Activated gamma-delta T cell (primary cell): ENCODE results near the gene KLK6.
"Not testable (repeated sequence)": the region's sequence is repeated elsewhere in the genome, so short reads cannot be mapped to it uniquely, and the experiment has no call there.

Experiments
- DNase-seq: peaks from one replicate; lab custom pipeline; 2025; lab: John Stamatoyannopoulos, UW

KLK6 gene

GRCh38 chr19:50992666-50993035 is 23.3 kb upstream of the KLK6 start:
- DNase-seq, result no peak

DNA sequence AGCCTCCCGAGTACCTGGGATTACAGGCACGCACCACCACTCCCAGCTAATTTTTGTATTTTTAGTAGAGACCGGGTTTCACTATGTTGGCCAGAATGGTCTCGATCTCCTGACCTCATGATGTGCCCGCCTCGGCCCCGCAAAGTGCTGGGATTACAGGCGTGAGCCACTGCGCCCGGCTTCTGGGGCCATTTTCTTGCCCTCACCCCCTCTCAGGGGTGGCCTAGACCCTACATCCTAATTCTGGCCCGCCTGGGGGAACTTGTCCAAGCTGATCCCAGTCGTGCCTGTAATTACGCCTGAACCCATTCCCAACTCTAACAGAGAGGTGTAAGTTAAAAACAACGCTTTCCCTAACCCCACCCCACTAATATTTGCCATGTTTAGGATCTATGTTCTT is 15.0 kb upstream of the KLK6 start:
- not testable (repeated sequence) for DNase-seq

DNA sequence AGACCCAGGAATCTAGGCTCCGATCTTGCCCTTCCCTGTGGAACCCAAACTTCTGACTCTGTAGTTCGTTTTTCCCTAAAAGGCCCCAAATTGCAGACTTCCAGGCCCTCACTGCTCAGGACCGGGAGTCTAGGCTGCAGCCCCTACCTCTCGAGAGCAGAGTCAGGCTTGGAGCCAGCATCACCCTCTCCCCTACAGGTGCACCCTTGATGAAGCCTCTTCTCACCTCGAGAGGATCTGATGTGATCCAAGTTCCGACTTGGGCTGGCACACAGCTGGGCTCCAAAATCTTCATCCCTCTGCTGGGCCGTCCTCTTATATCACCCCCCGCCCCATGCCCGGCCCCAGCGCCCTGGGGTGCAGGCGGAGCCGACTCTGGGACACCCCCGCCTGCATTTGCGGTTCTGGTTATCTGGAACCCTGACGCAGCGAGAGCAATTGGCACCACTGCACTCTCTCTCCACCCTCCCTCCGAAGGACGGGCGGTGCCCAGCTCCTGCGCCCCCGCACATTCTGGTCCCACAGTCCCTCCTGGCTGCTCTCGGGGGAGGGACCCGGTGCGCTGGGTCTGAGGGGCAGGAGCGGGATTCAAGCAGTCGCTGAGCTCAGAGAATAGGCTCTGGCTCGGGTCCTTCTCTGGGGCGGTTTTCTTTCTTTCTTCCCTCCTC is 14.4 kb upstream of the KLK6 start, which contains the start of gene KLK7:
Gene KLK7 (minus strand): TSS at position 293 of the 668 bp plus-strand sequence. CDS start 1,518 bp downstream, outside the sequence.
- DNase-seq, result no peak

- DNase-seq, result no peak
These were observed 12.8 kb upstream of the KLK6 start for GRCh38 chr19:50982186-50982585.

DNA sequence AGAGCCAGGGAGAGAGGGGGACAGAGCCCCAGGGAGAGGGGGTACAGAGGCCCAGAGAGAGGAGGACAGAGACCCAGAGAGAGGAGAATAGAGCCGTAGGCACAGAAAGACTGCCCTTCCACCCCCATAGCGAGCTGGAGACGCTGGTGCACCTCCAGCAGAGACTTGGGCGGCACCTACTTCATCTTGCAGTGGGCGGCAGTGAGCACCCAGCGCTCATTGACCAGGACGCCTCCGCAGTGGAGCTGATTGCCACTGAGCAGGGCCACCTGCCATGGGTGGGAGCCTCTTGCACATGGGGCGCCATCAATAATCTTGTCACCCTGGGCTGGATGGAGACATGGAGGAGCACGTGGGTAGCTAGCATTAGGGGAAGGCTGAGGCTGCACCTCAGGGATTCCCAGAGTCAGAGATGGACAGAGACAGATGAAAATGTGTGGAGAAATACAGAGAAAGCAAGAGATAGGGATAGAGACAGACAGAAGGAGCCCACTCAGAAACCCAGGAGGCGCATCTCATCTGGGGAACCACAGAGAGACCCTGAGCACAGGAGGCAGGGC is 12.3 kb upstream of the KLK6 start:
- no peak for DNase-seq

DNA sequence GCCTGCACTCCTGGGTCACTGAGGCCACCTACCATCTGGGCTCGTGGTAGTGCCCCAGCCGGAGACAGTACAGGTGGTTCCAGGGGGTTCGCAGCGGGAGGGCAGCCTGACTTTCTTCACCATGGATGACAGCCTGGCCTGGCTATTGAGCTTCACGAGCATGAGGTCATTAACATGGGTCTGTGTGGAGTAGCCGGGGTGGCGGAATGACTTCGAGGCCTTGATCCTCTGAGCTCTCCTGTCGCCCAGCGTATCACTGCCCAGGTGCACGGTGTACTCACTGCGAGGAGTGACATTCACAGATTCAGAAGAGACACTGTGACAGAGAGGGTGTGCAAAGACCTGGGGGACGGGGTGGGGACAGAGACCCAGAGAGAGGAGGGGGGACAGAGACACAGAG is 10.8 kb upstream of the KLK6 start:
- DNase-seq, result no peak

DNA sequence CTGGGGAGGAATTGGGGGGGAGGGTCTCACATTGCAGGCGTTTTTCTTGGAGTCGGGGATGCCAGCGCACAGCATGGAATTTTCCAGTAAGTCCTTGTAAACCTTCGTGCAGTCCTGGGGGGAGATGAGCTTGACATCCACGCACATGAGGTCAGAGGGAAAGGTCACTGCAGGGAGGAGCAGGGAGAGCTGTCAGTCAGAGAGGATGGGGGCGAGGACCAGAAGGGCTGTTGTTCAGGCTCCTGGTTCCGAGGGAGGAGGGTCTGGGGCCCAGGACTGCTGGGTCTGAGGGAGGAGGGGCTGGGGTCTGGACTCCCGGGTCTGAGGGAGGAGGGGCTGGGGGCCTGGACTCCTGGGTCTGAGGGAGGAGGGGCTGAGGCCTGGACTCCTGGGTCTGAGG is 10.4 kb upstream of the KLK6 start:
- no peak for DNase-seq

- no peak for DNase-seq
These were observed 9.5 kb upstream of the KLK6 start for GRCh38 chr19:50978772-50979390.

DNA sequence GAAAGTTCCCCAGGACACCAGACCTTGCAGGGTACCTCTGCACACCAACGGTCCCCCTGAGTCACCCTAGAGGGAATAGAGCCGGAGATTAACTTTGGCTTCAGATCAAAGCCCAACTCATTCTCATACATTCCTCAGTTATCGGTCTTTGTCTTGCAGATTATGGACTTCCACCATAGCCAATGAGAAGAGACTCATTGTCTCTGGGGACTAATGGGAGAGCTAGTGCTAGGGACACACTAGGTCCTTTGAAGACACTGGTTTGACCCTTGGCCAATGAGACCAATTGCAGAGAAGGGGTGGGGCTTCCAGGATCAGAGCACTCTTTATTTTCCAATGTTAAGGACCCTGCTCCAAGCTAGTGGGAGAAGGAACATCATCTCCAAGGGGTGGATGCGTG is 8.2 kb upstream of the KLK6 start:
- no peak for DNase-seq

GRCh38 chr19:50975766-50976165 is 6.4 kb upstream of the KLK6 start:
- DNase-seq, result no peak

- no peak for DNase-seq
These were observed 5.5 kb upstream of the KLK6 start for GRCh38 chr19:50974702-50975556.

- DNase-seq, result no peak
These were observed 3.5 kb upstream of the KLK6 start for GRCh38 chr19:50972795-50973376.

DNA sequence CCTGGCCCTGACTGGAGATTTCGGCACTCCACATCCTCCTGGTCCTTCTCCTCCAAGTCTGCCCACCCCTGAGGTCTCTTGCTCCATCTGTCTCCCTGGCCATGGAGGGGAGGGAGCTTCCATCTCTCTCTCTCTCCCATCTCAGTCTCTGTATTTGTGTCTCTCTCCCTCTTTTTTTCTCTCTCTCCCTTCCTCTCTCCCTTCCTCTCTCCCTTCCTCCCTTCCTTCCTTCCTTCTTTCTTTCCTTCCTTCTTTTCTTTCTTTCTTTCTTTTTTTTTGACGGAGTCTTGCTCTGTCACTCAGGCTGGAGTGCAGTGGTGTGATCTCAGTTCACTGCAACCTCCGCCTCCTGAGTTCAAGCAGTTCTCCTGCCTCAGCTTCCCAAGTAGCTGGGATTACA is 419 bp upstream of the KLK6 start:
- DNase-seq, result not testable (repeated sequence)

DNA sequence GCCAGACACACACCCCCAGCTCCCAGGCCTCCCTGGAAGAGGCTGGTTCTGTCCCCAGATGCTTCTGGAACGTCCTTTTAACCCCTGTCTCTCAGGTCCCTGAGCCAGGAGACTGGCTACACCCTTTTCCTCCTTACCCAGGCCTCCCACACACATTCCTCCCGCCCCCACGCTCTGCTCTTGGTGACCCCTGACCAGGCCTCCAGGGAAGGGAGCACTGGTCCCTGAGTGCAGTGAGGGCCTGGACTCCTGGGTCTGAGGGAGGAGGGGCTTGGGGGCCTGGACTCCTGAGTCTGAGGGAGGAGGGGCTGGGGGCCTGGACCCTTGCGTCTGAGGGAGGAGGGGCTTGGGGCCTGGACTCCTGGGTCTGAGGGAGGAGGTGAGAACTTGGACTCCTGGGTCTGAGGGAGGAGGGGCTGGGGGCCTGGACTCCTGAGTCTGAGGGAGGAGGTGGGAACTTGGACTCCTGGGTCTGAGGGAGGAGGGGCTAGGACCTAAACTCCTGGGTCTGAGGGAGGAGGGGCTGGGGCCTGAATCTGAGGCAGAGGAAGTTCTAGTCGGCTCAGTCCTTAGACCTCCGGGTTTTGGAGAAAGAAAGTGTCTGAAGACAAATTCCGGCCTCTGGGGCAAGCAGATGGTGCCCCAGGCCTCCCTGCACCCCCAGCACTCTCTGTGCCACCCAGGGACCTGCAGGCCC is 527 bp downstream of the KLK6 start:
- DNase-seq, result no peak

- no peak for DNase-seq
These were observed 1.3 kb downstream of the KLK6 start for GRCh38 chr19:50967929-50968715.

DNA sequence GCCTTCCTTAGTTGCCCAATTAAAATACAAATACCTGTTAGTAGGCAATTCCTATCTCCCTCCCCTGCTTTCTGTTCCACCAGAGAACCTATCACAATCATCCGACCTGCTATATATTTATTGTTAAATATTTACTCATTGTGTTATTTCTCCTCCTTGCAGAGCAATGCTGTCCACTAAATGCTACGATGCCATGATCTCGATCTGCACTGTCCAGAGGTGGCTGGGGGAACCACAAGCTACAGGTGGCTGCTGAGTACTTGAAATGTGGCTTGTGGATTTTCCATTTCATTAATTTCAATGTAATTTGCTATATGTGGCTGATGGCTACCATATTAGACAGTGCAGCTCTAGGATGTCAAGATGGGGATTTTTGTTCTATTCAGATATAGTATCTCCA is 5.1 kb downstream of the KLK6 start:
- DNase-seq, result no peak

- no peak for DNase-seq
These were observed 6.0 kb downstream of the KLK6 start for GRCh38 chr19:50963381-50963780.

DNA sequence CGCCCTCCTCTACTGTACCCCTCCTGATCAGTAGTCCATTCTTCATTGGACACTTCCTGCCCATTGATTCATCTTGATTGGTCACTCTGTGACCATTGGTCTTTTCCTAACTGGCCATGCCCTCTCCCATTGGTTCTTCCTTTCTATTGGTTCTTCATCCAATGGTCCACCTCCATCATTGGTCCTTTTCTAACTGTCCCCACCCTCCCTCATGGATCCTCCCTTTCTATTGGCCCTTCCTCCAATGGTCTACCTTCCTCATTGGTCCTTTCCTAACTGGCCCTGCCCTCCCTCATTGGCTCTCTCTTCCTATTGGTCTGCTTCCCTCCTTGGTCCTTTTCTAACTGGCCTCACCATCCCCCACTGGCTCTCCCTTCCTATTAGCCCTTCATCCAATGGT is 7.1 kb downstream of the KLK6 start:
- no peak for DNase-seq

DNA sequence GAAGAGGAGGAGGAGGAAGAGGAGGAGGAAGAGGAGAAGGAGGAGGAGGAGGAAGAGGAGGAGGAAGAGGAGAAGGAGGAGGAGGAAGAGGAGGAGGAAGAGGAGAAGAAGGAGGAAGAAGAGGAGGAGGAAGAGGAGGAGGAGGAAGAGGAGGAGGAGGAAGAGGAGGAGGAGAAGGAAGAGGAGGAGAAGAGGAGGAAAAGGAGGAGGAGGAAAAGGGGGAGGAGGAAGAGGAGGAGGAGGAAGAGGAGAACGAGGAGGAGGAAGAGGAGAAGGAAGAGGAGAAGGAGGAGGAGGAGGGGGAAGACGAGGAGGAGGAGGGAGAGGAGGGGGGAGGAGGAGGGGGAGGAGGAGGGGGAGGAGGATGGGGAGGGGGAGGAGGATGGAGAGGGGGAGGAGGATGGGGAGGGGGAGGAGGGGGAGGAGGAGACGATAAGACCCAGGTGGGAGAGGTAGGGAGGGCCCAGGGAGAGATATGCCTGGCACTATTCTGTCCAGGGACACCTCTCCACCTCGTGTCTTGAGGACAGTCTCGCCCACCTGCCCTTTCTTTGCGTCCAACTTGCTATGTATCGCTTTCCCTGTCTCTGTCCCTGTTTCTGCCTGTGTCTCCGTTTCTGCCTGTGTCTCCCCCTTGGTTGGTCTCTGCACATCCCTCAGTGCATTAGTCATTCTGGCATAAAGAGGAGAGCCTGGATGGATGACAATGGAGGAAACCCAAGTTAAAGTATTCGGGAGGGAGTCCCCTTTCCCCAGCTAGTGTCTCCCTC is 9.5 kb downstream of the KLK6 start:
- DNase-seq, result no peak

DNA sequence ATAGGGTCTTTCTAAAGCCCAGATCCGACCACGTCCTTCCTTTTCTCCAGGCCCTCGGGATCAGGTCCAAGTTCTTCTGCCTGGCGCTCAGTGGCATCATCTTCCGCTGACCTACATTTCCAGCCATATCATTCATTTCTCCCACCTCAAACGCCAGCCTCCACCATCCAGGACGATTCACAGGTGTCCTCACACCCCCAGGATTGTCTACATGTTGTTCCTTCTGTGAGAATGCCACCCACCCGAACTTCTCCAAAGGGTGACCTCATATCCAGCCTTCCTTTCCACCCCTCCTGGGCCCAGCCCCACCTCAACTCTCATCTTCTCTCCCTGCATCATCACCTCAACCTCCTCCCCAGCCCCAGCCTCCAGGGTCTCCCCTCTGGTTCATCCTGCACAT is 11.8 kb downstream of the KLK6 start:
- DNase-seq, result no peak
